HG03565 (cell line): ENCODE results near the gene VAV3.
"Not testable (repeated sequence)": the region's sequence is repeated elsewhere in the genome, so short reads cannot be mapped to it uniquely, and the experiment has no call there.

ENCODE experiments used
- ATAC-seq: cut with Tn5 transposase; IDR thresholded peaks from one replicate; pipeline ENCODE4 v1.9.1; 2021; ENCODE audit warnings: mild to moderate bottlenecking, moderate library complexity; ENCODE audit not compliant: unreplicated experiment

Gene VAV3

GRCh38 chr1:107661158-107661557, 303.8 kb downstream of the VAV3 start:
- no peak for ATAC-seq

DNA sequence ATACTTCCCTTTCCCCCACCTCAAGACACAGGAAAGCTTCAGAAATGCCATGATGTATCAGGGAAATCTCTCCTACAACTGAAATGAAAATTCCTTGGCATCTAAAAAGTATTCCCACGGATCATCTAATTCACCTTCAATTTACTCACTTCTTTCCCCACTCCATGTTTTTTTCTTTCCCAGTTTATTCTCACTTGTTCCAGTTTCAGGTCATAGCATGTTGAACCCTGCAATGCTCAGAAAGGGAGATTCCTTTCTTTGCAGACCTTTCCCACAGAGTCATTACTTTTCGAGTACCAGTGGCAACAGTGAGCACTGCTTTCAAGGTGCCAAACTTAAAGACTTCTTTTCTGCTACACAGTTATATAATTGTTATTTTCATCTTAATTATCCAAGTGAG, 305.0 kb downstream of the VAV3 start:
- no peak for ATAC-seq

DNA sequence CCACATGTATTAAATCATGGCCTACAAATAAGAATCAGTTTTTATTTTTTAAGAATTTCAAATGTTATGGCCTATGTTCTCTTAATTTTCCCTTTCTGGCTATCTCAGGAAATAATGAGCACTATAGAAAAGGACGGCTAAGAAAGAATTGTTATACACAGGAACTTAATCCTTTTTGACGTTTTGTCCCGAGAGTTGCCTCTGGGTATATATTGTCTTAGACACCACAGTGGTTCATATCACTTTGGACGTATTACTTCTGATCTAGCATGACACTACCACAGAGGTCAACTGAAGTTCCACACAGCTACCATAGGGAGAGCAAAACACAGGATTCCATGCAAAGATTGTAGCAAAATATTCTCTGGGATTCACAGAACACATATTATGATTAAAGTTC, 307.6 kb downstream of the VAV3 start:
- no peak for ATAC-seq

- no peak for ATAC-seq
Observed at GRCh38 chr1:107653765-107654164, 311.2 kb downstream of the VAV3 start.

GRCh38 chr1:107653005-107653404, 312.0 kb downstream of the VAV3 start:
- no peak for ATAC-seq

- ATAC-seq, result not testable (repeated sequence)
Observed at GRCh38 chr1:107650825-107651224, 314.2 kb downstream of the VAV3 start.

GRCh38 chr1:107649023-107649422, 316.0 kb downstream of the VAV3 start:
- no peak for ATAC-seq

- no peak for ATAC-seq
Observed at GRCh38 chr1:107648071-107648470, 316.9 kb downstream of the VAV3 start.

DNA sequence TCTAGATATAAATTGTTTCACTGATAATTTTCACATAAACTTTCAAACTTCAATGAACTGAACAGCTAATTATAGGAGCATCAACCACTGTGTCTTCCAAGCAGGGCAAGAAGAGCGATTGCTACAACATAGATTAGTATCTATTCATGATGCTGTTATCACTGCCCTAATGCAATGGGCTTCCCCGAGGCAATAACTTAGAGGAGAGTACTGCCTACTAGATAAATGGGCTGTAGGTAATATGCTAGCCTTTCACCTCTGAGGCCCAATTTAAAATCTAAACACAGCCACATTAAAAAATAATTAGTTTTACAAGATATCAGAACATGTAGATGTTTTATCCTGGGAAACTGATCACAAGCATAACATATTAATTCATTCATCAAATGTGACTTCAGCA, 318.0 kb downstream of the VAV3 start:
- ATAC-seq, result no peak

DNA sequence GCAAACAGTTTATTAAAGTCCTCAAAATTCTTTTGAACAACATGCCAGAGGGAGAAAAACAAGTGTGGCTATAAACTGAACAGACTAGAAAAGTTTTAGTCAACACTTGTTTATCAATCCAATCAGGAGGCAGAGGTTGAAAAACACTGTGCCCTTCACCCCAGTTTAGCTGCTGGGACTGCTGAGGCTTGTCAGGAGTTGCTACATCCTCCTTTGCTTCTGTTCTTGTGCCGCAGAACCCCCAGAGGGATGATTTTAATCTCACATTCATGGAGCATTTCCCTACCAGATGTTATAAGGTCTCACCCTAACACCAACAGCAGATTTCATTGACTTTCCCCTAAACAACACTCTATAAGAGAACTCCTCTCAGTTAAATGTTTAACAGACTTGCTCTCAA, 321.2 kb downstream of the VAV3 start:
- no peak for ATAC-seq

DNA sequence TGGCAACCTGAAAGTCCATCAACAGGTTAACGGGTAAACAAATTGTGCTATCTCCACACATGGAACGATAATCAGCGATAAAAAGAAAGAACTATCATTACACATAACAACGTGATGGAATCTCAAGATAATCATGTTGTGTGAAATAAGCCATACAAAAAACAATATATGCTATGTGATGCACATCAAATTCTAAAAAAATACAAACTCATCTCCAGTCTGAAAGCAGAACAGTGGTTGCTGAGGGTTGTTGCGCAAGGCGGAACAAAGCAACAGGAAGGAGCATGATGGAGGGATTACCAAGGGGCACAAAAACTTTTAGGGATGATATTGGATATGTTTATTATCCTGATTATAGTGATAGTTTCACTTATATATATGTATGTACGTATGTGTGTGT, 324.8 kb downstream of the VAV3 start:
- ATAC-seq, result no peak

DNA sequence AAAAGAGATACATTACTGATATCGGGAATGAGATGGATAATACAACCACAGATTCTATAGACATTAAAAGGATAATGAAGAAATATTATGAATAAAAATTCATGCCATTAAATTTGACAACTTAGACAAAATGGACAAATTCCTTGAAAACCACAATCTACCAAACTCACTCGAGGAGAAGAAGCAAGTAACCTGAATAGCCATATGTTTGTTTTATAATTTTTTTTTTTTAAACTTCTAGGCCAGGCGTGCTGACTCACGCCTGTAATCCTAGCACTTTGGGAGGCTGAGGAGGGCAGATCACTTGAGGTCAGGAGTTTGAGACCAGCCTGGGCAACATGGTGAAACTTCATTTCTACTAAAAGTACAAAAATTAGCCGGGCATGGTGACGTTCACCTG, 327.9 kb downstream of the VAV3 start:
- no peak for ATAC-seq

DNA sequence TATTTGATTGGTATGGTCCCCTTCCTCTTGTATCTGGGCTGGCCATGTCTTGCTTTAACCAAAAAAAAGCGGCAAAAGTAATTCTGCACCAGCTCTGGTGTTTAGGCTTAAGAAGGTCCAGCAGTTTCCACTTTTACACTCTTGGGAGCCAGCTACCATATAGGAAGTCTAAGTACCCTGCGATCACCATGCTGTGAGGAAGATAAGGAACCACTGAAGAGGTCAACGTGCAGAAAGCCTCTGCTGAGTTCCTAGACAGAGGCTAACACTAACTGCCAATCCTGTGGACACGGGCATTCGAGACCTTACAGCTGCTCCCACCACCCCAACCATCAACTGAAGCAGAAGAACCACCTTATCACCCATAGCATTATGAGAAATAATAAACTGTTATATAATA, 331.4 kb downstream of the VAV3 start:
- ATAC-seq, result no peak

GRCh38 chr1:107626073-107626796, 338.7 kb downstream of the VAV3 start:
- ATAC-seq, result no peak

- no peak for ATAC-seq
Observed at GRCh38 chr1:107625405-107626029, 339.5 kb downstream of the VAV3 start.

DNA sequence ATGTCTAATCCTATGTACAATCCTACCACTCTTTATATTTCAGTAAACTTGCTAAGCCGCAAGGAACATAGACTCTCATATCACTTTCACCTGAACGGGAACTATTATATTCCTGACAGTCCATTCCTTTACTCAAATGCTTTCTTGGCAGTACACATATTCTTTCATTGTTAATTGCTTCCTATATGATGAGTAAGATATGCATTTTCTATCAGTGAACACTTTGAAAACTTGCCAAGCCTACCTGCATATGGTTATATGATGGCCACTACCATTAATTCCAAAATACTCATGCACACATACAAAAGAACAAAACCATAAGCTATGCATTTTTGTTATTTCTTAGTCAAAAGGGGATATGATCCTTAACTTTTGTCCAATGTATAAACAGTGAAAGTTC, 341.5 kb downstream of the VAV3 start:
- ATAC-seq, result no peak

GRCh38 chr1:107622966-107623365, 342.0 kb downstream of the VAV3 start:
- no peak for ATAC-seq

- no peak for ATAC-seq
Observed at GRCh38 chr1:107622535-107622934, 342.4 kb downstream of the VAV3 start.

DNA sequence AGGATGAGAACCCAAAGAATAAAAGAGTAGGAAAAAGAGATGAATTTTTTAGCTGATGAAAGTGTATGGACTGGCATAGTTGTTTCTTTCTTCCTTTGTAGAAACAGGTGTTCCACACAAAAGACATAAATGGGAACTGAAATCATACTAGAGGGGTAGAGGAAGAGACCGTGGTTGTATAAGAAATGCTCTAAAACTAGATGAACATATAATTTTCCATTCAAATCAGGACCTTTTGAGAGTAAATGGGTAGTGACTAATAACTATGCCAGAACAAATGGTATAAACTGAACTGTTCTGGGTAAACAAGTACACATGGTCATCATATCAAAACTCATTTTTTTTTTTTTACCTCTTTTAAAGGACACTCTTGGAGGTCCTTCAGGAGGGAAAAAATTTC, 344.2 kb downstream of the VAV3 start:
- no peak for ATAC-seq

DNA sequence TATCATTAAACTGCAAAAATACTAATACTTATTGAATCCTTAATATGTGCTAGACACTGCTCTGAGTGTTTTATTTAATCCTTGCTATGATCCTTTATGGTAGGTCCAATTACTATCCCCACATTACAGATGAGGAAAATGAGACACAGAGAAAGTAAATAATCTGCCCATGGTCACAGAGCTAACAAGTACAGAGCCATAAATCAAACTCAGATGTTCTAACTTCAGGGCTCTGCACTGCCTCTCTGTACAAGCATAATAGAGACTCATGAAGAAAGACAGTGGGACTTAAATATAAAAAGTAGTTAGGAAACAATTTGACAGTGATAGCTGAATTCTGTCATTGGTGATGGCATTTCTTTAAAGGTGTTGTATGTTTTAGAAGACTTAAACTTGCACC, 346.4 kb downstream of the VAV3 start:
- no peak for ATAC-seq

- no peak for ATAC-seq
Observed at GRCh38 chr1:107617921-107618320, 347.1 kb downstream of the VAV3 start.

- no peak for ATAC-seq
Observed at GRCh38 chr1:107617456-107617855, 347.5 kb downstream of the VAV3 start.

- ATAC-seq, result no peak
Observed at GRCh38 chr1:107609808-107610207, 355.2 kb downstream of the VAV3 start.
